Esophagus muscularis mucosa (tissue), 4 donors: ENCODE results near the gene KIF3A.

Experiments
- CTCF ChIP-seq, 3 experiments: fragments of 200-600 bp in 2 of 3; fragments of 450-650 bp in 1 of 3; sonication (generic) in 2 of 3; IDR thresholded peaks; one replicate each; pipeline ENCODE4 v1.5.1; 2017 to 2019; ENCODE audit warnings: antibody characterized with exemption in 3 of 3, mild to moderate bottlenecking in 2 of 3, moderate library complexity in 1 of 3
- EP300 ChIP-seq: sonication (generic); formaldehyde crosslinking; IDR thresholded peaks from one replicate; pipeline ENCODE4 v1.6.1; 2017; ENCODE audit warnings: antibody characterized with exemption
- POLR2A ChIP-seq: fragments of 450-650 bp; IDR thresholded peaks from one replicate; pipeline ENCODE4 v1.6.1; 2017; ENCODE audit warnings: antibody characterized with exemption, moderate library complexity, mild to moderate bottlenecking, low read depth
- POLR2AphosphoS5 ChIP-seq, 2 donors: sonication (generic); formaldehyde crosslinking; IDR thresholded peaks; one replicate each; pipeline ENCODE4 v1.6.1; 2017; ENCODE audit warnings: antibody characterized with exemption in 2 of 2

GRCh38 chr5:132776131-132776937 is 39.0 kb upstream of the KIF3A start:
- TF ChIP-seq POLR2AphosphoS5 (IDR thresholded peaks at IDR 0.05) (no peak), CTCF (IDR thresholded peaks at IDR 0.05) (no peak), POLR2A (no peak), EP300 (no peak)
